Skeletal muscle satellite cell (primary cell): ENCODE measurements around the gene MCIDAS.

Source experiments
- H3K27me3 ChIP-seq: 2 replicates; pipeline ENCODE4 v1.7.0; 2013; ENCODE audit warnings: low read length; ENCODE audit not compliant: control insufficient read depth, insufficient read depth
- H3K36me3 ChIP-seq: 2 replicates; pipeline ENCODE4 v1.7.0; 2013; ENCODE audit warnings: mild to moderate bottlenecking, control low read depth, low read length; ENCODE audit not compliant: insufficient read depth
- H3K4me1 ChIP-seq: 2 replicates; pipeline ENCODE4 v1.7.0; 2013; ENCODE audit warnings: low read length; ENCODE audit not compliant: control insufficient read depth, insufficient read depth
- H3K4me2 ChIP-seq: 2 replicates; pipeline ENCODE4 v1.7.0; 2013; ENCODE audit warnings: mild to moderate bottlenecking, low read length
- H3K4me3 ChIP-seq: 2 replicates; pipeline ENCODE4 v1.7.0; 2013; ENCODE audit warnings: low read length
- H3K9ac ChIP-seq: 2 replicates; pipeline ENCODE4 v1.7.0; 2013; ENCODE audit warnings: mild to moderate bottlenecking, low read depth, low read length, moderate library complexity
- H3K9me3 ChIP-seq: replicated peaks from 2 replicates; pipeline ENCODE4 v1.7.0; 2013; ENCODE audit warnings: mild to moderate bottlenecking, control low read depth, low read length

The MCIDAS gene

GRCh38 chr5:55231029-55231918, 4.2 kb upstream of the MCIDAS start:
- peaks cover 36% of the 10 kb centered on the region for H3K4me1 ChIP-seq
- peak overlapping the region; percentile 61 for H3K4me3 ChIP-seq
- peaks cover 68% of the 10 kb centered on the region for H3K27me3 ChIP-seq
- no peaks in the 10 kb centered on the region for H3K9me3 ChIP-seq
- H3K9ac ChIP-seq: no peak overlapping the region
- no peaks in the 10 kb centered on the region for H3K36me3 ChIP-seq
- H3K4me2 ChIP-seq: peak overlapping the region; percentile 91

- Histone ChIP-seq H3K36me3 (no peaks in the 10 kb centered on the region), H3K4me3 (no peak overlapping the region), H3K27me3 (peaks cover 79% of the 10 kb centered on the region), H3K9ac (no peak overlapping the region), H3K4me1 (peaks cover 36% of the 10 kb centered on the region), H3K4me2 (no peak overlapping the region), H3K9me3 (no peaks in the 10 kb centered on the region)
These were observed 3.0 kb upstream of the MCIDAS start for GRCh38 chr5:55230086-55230629.

GRCh38 chr5:55227664-55228430, 732 bp upstream of the MCIDAS start:
- Histone ChIP-seq H3K4me1 (peaks cover 27% of the 10 kb centered on the region), H3K4me2 (peak overlapping the region; percentile 93), H3K4me3 (peak overlapping the region; percentile 68), H3K9ac (no peak overlapping the region), H3K36me3 (no peaks in the 10 kb centered on the region), H3K9me3 (no peaks in the 10 kb centered on the region), H3K27me3 (peaks cover 92% of the 10 kb centered on the region)

- no peak overlapping the region for H3K9ac ChIP-seq
- peak overlapping the region; percentile 93 for H3K4me2 ChIP-seq
- H3K4me3 ChIP-seq: peak overlapping the region; percentile 68
- H3K36me3 ChIP-seq: no peaks in the 10 kb centered on the region
- H3K9me3 ChIP-seq: no peaks in the 10 kb centered on the region
- H3K27me3 ChIP-seq: peaks cover 91% of the 10 kb centered on the region
- peaks cover 13% of the 10 kb centered on the region for H3K4me1 ChIP-seq
These were observed 835 bp downstream of the MCIDAS start for GRCh38 chr5:55226027-55226933.

GRCh38 chr5:55225346-55225745, 1.8 kb downstream of the MCIDAS start:
- Histone ChIP-seq H3K9ac (no peak overlapping the region), H3K9me3 (no peaks in the 10 kb centered on the region), H3K27me3 (peaks cover 90% of the 10 kb centered on the region), H3K4me1 (peaks cover 13% of the 10 kb centered on the region), H3K4me2 (no peak overlapping the region), H3K4me3 (no peak overlapping the region), H3K36me3 (no peaks in the 10 kb centered on the region)

GRCh38 chr5:55223812-55224240, 3.3 kb downstream of the MCIDAS start:
- Histone ChIP-seq H3K4me2 (no peak overlapping the region), H3K27me3 (peaks cover 85% of the 10 kb centered on the region), H3K4me1 (peaks cover 13% of the 10 kb centered on the region), H3K4me3 (no peak overlapping the region), H3K9me3 (no peaks in the 10 kb centered on the region), H3K9ac (no peak overlapping the region), H3K36me3 (no peaks in the 10 kb centered on the region)

GRCh38 chr5:55222985-55223811, 3.9 kb downstream of the MCIDAS start:
- no peak overlapping the region for H3K9ac ChIP-seq
- H3K4me3 ChIP-seq: no peak overlapping the region
- peaks cover 13% of the 10 kb centered on the region for H3K4me1 ChIP-seq
- H3K9me3 ChIP-seq: no peaks in the 10 kb centered on the region
- no peaks in the 10 kb centered on the region for H3K36me3 ChIP-seq
- peaks cover 79% of the 10 kb centered on the region for H3K27me3 ChIP-seq
- H3K4me2 ChIP-seq: no peak overlapping the region

- H3K27me3 ChIP-seq: peaks cover 70% of the 10 kb centered on the region
- H3K9ac ChIP-seq: no peak overlapping the region
- H3K4me1 ChIP-seq: peaks cover 9% of the 10 kb centered on the region
- H3K36me3 ChIP-seq: no peaks in the 10 kb centered on the region
- H3K4me3 ChIP-seq: no peak overlapping the region
- H3K4me2 ChIP-seq: no peak overlapping the region
- no peaks in the 10 kb centered on the region for H3K9me3 ChIP-seq
These were observed 4.8 kb downstream of the MCIDAS start for GRCh38 chr5:55222092-55222984.

GRCh38 chr5:55220433-55221185, 6.5 kb downstream of the MCIDAS start:
- Histone ChIP-seq H3K9me3 (no peaks in the 10 kb centered on the region), H3K4me2 (peak overlapping the region; percentile 88), H3K27me3 (peaks cover 58% of the 10 kb centered on the region), H3K4me3 (peak overlapping the region; percentile 69), H3K36me3 (no peaks in the 10 kb centered on the region), H3K9ac (peak overlapping the region; percentile 45), H3K4me1 (no peaks in the 10 kb centered on the region)
